ENCODE measurements around the gene ANKUB1.
A peak's percentile ranks its signal among the peaks of the same experiment; 100 is the strongest.

ANKUB1 gene

DNA sequence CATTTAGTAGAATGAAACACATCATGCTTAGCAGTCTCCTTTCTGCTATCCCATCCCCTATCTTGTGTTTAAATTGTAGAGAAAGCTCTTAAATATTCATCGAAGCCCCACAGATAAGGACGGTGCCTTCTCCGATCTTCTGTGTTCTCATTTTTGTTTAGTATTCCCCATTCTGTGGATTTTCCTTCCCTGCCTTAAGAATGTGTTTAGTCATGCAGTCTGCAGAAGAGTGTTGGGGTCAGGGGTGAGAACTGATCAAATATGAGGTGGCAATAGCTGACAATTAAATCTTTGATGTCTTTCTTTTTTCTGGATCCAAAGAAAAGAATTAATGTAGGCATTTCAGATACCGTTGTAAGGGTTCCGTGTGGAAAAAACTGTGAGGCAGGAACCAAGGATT is 9.3 kb upstream of the ANKUB1 start:
- Histone ChIP-seq H3K27me3 (no peaks in the 10 kb centered on the region), H3K4me2 (peak overlapping the region in 8 of 11 experiments; percentile 6 to 63 (median 46); a peak in 13 of 22 replicates), H3K27ac (peak overlapping the region in 8 of 11 experiments; percentile 11 to 74 (median 53); a peak in 15 of 22 replicates), H3K4me3 (no peak overlapping the region), H3K9me3 (replicated peaks in 1 of 11) (peaks cover 0 to 24% (median 4%) of the 10 kb centered on the region in 11 experiments; a peak in 13 of 22 replicates), H3K9ac (no peak overlapping the region; a peak in 2 of 22 replicates), H3K4me1 (peaks cover 4 to 35% (median 25%) of the 10 kb centered on the region in 10 experiments; a peak in 18 of 20 replicates), H3K36me3 (no peaks in the 10 kb centered on the region), H4K20me1 (no peaks in the 10 kb centered on the region)
- no peak for TF ChIP-seq Cebpa-rat (IDR thresholded peaks at IDR 0.05)

DNA sequence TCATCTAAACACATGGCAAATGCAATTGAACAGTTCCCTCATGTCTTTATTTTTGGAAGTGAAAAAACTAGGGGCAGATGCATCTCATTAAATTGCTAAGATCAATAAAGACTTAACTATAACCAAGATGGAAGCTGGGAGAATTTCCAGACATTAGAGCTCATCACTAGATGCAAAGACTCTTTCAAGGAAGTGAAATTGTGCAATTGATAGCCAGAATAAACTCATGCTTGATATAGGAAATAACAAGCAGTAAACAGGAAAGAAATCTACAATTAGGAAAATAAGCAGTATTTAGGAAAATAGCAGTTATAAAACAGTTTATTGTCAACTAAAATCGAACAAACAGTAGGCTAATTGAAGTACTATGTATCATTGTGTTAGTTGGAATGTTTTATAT is 8.8 kb upstream of the ANKUB1 start:
- peak overlapping the region in 8 of 11 experiments; percentile 11 to 74 (median 53); a peak in 16 of 22 replicates for H3K27ac ChIP-seq
- H3K9ac ChIP-seq: no peak overlapping the region; a peak in 1 of 22 replicates
- H3K27me3 ChIP-seq: no peaks in the 10 kb centered on the region
- no peak overlapping the region for H3K4me3 ChIP-seq
- peaks cover 0 to 24% (median 4%) of the 10 kb centered on the region in 11 experiments; a peak in 13 of 22 replicates for H3K9me3 ChIP-seq (replicated peaks in 1 of 11)
- TF ChIP-seq Cebpa-rat (IDR thresholded peaks at IDR 0.05): peak in 2 of 11 experiments; percentile 52 to 74; a peak in 4 of 22 replicates
- no peaks in the 10 kb centered on the region for H3K36me3 ChIP-seq
- peaks cover 0 to 31% (median 21%) of the 10 kb centered on the region in 10 experiments; a peak in 17 of 20 replicates for H3K4me1 ChIP-seq
- peak overlapping the region in 8 of 11 experiments; percentile 6 to 63 (median 46); a peak in 13 of 22 replicates for H3K4me2 ChIP-seq
- H4K20me1 ChIP-seq: no peaks in the 10 kb centered on the region

DNA sequence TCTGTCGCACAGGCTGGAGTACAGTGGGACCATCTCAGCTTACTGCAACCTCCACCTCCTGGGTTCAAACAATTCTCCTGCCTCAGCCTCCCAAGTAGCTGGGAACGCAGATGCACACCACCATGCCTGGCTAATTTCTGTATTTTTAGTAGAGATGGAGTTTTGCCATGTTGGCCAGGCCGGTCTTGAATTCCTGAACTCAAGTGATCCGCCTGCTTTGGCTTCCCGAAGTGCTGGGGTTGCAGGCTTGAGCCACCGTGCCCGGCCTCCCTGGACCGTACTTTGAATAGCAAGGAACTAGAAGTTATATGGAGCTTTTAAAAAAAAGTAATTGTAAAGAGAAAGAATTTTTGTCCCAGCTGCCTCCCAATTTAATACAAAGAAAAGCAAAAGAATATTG is 8.3 kb upstream of the ANKUB1 start:
- no peaks in the 10 kb centered on the region for H3K27me3 ChIP-seq
- H3K4me2 ChIP-seq: peak overlapping the region in 7 of 11 experiments; percentile 37 to 63 (median 48); a peak in 14 of 22 replicates
- no peaks in the 10 kb centered on the region for H3K36me3 ChIP-seq
- H3K4me1 ChIP-seq: peaks cover 0 to 29% (median 19%) of the 10 kb centered on the region in 10 experiments; a peak in 15 of 20 replicates
- H3K27ac ChIP-seq: peak overlapping the region in 7 of 11 experiments; percentile 19 to 74 (median 48); a peak in 11 of 22 replicates
- peaks cover 0 to 24% (median 4%) of the 10 kb centered on the region in 11 experiments; a peak in 13 of 22 replicates for H3K9me3 ChIP-seq (replicated peaks in 1 of 11)
- H3K4me3 ChIP-seq: no peak overlapping the region
- H3K9ac ChIP-seq: no peak overlapping the region
- H4K20me1 ChIP-seq: no peaks in the 10 kb centered on the region
- no peak for TF ChIP-seq Cebpa-rat (IDR thresholded peaks at IDR 0.05)

DNA sequence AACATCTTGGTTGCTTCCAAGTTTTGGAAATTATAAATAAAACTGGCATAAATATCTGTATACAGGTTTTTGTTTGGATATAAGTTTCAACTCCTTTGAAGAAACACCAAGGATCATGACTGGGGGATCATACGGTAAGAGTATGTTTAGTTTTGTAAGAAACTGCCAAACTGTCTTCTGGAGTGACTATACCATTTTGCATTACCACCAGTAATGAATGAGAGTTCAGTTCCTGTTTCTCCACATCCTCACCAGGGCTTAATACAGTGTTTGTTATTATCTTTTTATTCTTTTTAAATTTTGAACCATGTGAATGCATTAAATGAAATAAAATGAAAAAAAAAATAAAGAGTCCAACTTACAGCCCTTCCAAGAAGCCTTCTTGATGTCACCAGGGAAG is 3.7 kb upstream of the ANKUB1 start:
- no peak overlapping the region for H3K27ac ChIP-seq
- H3K9ac ChIP-seq: no peak overlapping the region
- peaks cover 0 to 20% (median 9%) of the 10 kb centered on the region in 10 experiments; a peak in 15 of 20 replicates for H3K4me1 ChIP-seq
- H3K27me3 ChIP-seq: no peaks in the 10 kb centered on the region
- H3K36me3 ChIP-seq: no peaks in the 10 kb centered on the region
- TF ChIP-seq Cebpa-rat (IDR thresholded peaks at IDR 0.05): no peak
- H3K9me3 ChIP-seq (replicated peaks in 1 of 11): peaks cover 0 to 16% (median 3%) of the 10 kb centered on the region in 11 experiments; a peak in 6 of 22 replicates
- H4K20me1 ChIP-seq: no peaks in the 10 kb centered on the region
- H3K4me2 ChIP-seq: no peak overlapping the region
- no peak overlapping the region for H3K4me3 ChIP-seq

DNA sequence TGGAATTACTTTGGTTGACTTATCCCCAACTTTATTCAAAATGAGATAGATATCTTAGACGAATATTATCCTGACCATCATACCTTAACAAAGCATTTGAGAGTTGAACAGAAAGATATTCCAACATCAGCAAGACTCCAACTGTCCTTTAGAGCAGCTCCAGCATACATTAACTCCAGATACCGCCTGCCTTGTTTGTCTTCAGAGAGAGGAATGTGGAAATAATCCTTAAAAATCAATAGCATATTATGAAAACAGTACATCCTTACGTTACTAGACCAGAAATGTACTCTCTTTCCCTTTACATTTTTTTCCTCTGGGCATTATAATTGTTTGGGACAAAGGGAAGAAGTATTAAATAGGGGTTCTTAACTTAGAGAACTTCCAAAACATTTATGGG is 1.7 kb downstream of the ANKUB1 start:
- H3K9me3 ChIP-seq (replicated peaks in 1 of 11): 0 out of 22 replicates have a peak, but pooled peaks cover 0 to 4% (median 0%) of the 10 kb centered on the region in 11 experiments
- no peak for TF ChIP-seq Cebpa-rat (IDR thresholded peaks at IDR 0.05)
- H4K20me1 ChIP-seq: no peaks in the 10 kb centered on the region
- no peaks in the 10 kb centered on the region for H3K36me3 ChIP-seq
- peaks cover 0 to 23% (median 0%) of the 10 kb centered on the region in 10 experiments; a peak in 3 of 20 replicates for H3K4me1 ChIP-seq
- H3K27ac ChIP-seq: no peak overlapping the region
- H3K9ac ChIP-seq: no peak overlapping the region
- H3K4me2 ChIP-seq: 0 out of 22 replicates have a peak overlapping the region, but pooled peaks of 1 of the 11 experiments have one; percentile 55
- H3K4me3 ChIP-seq: no peak overlapping the region
- no peaks in the 10 kb centered on the region for H3K27me3 ChIP-seq

DNA sequence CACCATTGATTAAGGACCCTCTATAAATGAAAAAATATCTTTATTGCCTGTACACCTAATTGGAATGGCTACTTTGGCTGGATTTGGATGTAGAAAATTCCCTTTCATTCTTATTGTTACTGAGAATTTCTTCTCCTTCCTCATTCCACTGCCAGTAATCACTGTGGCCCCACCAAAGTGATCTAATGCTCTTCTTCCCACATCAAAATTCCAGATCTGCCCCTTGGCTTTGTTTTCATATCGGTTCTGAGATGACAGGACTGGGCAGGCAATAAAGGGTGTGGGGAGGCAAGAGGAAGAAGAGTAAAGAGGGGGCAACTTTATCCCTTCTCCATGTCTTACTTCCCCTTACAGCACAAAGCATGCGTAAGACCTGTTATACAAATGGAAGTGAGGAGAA is 2.1 kb downstream of the ANKUB1 start:
- peaks cover 0 to 23% (median 0%) of the 10 kb centered on the region in 10 experiments; a peak in 3 of 20 replicates for H3K4me1 ChIP-seq
- no peak for TF ChIP-seq Cebpa-rat (IDR thresholded peaks at IDR 0.05)
- H3K27me3 ChIP-seq: no peaks in the 10 kb centered on the region
- no peaks in the 10 kb centered on the region for H3K36me3 ChIP-seq
- no peak overlapping the region for H3K9ac ChIP-seq
- H3K4me2 ChIP-seq: peak overlapping the region in 2 of 11 experiments; percentile 18 to 55; a peak in 1 of 22 replicates
- no peaks in the 10 kb centered on the region for H4K20me1 ChIP-seq
- H3K4me3 ChIP-seq: no peak overlapping the region
- H3K9me3 ChIP-seq (replicated peaks in 1 of 11): 0 out of 22 replicates have a peak, but pooled peaks cover 0 to 4% (median 0%) of the 10 kb centered on the region in 11 experiments
- no peak overlapping the region for H3K27ac ChIP-seq

DNA sequence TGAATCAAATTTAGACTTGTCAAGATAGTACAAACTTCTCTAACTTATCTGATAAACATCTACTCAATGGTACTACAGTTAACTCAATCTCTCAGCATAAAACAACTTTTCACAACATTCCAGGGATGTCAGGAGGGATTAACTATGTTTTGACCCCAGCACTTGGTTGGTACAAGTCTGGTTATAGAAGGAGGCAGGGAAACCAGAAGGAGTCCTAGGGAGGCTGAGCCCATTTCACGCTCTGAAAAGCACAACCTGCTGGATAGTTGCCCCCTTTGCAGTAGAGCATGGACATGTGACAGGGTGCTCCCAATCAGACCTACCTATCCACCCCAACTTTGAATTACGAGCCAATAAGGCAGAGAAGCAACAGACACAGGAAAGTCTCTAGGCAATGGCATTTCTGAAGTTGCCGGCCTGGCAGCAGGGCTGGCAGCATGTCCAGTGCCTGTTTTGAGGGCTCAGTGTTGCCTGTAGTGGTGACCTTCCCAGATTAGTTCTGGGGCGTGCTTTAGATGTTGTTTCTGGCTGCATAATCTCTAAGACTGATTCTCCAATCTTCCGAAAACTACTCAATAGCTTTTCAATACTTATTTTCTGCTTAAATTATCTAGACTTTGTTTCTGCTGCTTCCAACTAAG is 8.2 kb downstream of the ANKUB1 start:
- Histone ChIP-seq H3K4me1 (peaks cover 7 to 66% (median 22%) of the 10 kb centered on the region in 10 experiments; a peak in 19 of 20 replicates), H3K4me2 (peak overlapping the region in 6 of 11 experiments; percentile 15 to 91 (median 54); a peak in 10 of 22 replicates), H3K9ac (peak overlapping the region in 1 of 11 experiments; percentile 44; a peak in 2 of 22 replicates), H3K9me3 (replicated peaks in 1 of 11) (0 out of 22 replicates have a peak, but pooled peaks cover 0 to 4% (median 0%) of the 10 kb centered on the region in 11 experiments), H3K27me3 (no peaks in the 10 kb centered on the region), H4K20me1 (no peaks in the 10 kb centered on the region), H3K27ac (peak overlapping the region in 8 of 11 experiments; percentile 21 to 87 (median 69); a peak in 14 of 22 replicates), H3K36me3 (no peaks in the 10 kb centered on the region), H3K4me3 (no peak overlapping the region)
- TF ChIP-seq Cebpa-rat (IDR thresholded peaks at IDR 0.05): no peak

DNA sequence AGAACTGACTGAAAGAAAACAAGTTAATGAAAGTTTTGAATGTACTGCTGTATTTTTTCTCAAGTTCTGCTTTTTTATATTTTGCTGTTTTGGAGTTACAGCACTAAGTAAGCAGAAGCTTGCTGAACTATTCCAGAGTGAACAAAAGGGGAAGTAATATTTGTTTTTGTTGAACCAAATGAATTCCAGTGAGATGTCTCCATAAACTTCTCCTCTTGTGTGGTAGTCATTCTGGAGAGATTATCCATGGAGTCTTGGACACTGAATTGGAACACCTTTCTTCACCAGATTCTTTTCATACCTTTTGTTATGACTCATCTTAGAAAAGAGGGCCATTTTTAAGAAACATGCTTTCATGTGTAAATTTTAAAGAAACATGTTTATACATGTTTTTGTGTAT is 8.8 kb downstream of the ANKUB1 start:
- Histone ChIP-seq H3K4me1 (peaks cover 7 to 64% (median 22%) of the 10 kb centered on the region in 10 experiments; a peak in 19 of 20 replicates), H3K4me3 (peak overlapping the region in 1 of 10 experiments; percentile 24; a peak in 1 of 20 replicates), H3K9ac (peak overlapping the region in 4 of 11 experiments; percentile 9 to 74 (median 56); a peak in 6 of 22 replicates), H3K4me2 (peak overlapping the region in 5 of 11 experiments; percentile 27 to 91 (median 80); a peak in 7 of 22 replicates), H3K36me3 (no peaks in the 10 kb centered on the region), H3K27me3 (no peaks in the 10 kb centered on the region), H4K20me1 (no peaks in the 10 kb centered on the region), H3K9me3 (replicated peaks in 1 of 11) (0 out of 22 replicates have a peak, but pooled peaks cover 0 to 4% (median 0%) of the 10 kb centered on the region in 11 experiments), H3K27ac (peak overlapping the region in 7 of 11 experiments; percentile 28 to 87 (median 71); a peak in 15 of 22 replicates)
- TF ChIP-seq Cebpa-rat (IDR thresholded peaks at IDR 0.05): no peak
